Fibroblast of lung (primary cell): Measurements from ENCODE around the gene FANK1.
"Not testable (repeated sequence)": the region's sequence is repeated elsewhere in the genome, so short reads cannot be mapped to it uniquely, and the experiment has no call there.

Source experiments
- EZH2 ChIP-seq: IDR thresholded peaks from 2 replicates; pipeline ENCODE4 v1.5.1; 2012; ENCODE audit warnings: low read length, control low read depth, mild to moderate bottlenecking; ENCODE audit errors: missing control alignments
- TF ChIP-seq, protein P1 (sequence below), 2 donors: IDR thresholded peaks in 1 of 2; conservative IDR thresholded peaks in 1 of 2; 1 replicate in 1 of 2; 2 replicates in 1 of 2; pipeline ENCODE4 v1.5.1; 2011 to 2012; ENCODE audit warnings: low read length in 2 of 2, control low read depth in 1 of 2, inconsistent platforms in 1 of 2, low read depth in 1 of 2, mild to moderate bottlenecking in 1 of 2

DNA sequence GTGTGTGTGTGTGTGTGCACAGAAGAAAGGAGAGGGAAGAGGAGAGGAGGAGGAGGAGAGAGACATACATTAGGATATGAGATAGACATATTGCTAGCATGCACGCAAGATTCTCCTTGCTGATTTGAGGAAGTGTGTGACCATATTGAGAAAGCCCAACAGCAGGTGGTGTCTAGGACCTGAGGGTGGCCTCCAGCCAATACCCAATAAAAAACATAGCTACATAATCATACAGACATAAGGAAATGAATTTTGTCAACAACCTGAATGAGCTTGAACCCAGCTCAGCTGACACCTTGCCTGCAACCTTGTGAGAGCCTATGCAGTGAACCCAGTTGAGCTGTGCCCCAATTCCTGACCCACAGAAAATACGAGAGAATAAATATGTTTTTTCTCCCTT, 11.2 kb downstream of the FANK1 start:
- TF ChIP-seq, protein P1, sequence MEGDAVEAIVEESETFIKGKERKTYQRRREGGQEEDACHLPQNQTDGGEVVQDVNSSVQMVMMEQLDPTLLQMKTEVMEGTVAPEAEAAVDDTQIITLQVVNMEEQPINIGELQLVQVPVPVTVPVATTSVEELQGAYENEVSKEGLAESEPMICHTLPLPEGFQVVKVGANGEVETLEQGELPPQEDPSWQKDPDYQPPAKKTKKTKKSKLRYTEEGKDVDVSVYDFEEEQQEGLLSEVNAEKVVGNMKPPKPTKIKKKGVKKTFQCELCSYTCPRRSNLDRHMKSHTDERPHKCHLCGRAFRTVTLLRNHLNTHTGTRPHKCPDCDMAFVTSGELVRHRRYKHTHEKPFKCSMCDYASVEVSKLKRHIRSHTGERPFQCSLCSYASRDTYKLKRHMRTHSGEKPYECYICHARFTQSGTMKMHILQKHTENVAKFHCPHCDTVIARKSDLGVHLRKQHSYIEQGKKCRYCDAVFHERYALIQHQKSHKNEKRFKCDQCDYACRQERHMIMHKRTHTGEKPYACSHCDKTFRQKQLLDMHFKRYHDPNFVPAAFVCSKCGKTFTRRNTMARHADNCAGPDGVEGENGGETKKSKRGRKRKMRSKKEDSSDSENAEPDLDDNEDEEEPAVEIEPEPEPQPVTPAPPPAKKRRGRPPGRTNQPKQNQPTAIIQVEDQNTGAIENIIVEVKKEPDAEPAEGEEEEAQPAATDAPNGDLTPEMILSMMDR (conservative IDR thresholded peaks at IDR 0.05 in 1 of 2, IDR thresholded peaks at IDR 0.05 in 1 of 2; ENCODE audit: low read depth in 1 of 2, low read length in 2 of 2), result not testable (repeated sequence)
- TF ChIP-seq EZH2, result not testable (repeated sequence)
